OCI-LY7 (cell line): Measurements from ENCODE around the gene GRK6. TPM values are rescaled to one million over a fixed set of nuclear protein-coding genes. Genes with fewer than 3 reads are reported as not detected.

Source experiments
- BruUV-seq: library from RNA; stranded (reverse); fragments of 400-500 nt; replicated peaks from 2 replicates; lab custom pipeline; 2021; lab: Mats Ljungman, UMichigan
- CTCF ChIA-PET: fragments of 300-600 bp; sonication (Branson Sonifier 250); formaldehyde crosslinking; loops from one replicate; lab custom pipeline; 2022; ENCODE audit warnings: antibody characterized with exemption; ENCODE audit not compliant: unreplicated experiment; lab: Charles Lee
- POLR2A ChIA-PET: fragments of 300-600 bp; sonication (Branson Sonifier 250); formaldehyde crosslinking; loops from one replicate; lab custom pipeline; 2022; ENCODE audit warnings: antibody characterized with exemption; lab: Charles Lee
- DNase-seq: peaks from one replicate; pipeline ENCODE4 v3.0.0-alpha.2; 2015; ENCODE audit warnings: low spot score
- H2AFZ ChIP-seq: fragments of 200-600 bp; sonication (generic), shearing (Covaris generic); 2 replicates; pipeline ENCODE4 v1.6.1; 2014; ENCODE audit warnings: mild to moderate bottlenecking, antibody characterized with exemption, low read length, moderate library complexity
- H3K27ac ChIP-seq: fragments of 200-600 bp; sonication (generic); 2 replicates; pipeline ENCODE4 v1.5.1; 2014; ENCODE audit warnings: mixed run types, low read depth, mild to moderate bottlenecking, moderate library complexity, low read length, inconsistent platforms; ENCODE audit not compliant: poor library complexity, severe bottlenecking
- H3K36me3 ChIP-seq: fragments of 200-600 bp; sonication (generic); 2 replicates; pipeline ENCODE4 v1.6.1; 2014; ENCODE audit warnings: mild to moderate bottlenecking, antibody characterized with exemption, low read length, moderate library complexity, mixed read lengths; ENCODE audit not compliant: insufficient read depth
- H3K4me1 ChIP-seq: fragments of 200-600 bp; sonication (generic); 2 replicates; pipeline ENCODE4 v1.5.1; 2014; ENCODE audit warnings: mild to moderate bottlenecking, low read length; ENCODE audit not compliant: insufficient read depth, poor library complexity, severe bottlenecking
- H3K4me2 ChIP-seq: fragments of 200-600 bp; sonication (generic); 2 replicates; pipeline ENCODE4 v1.6.1; 2014; ENCODE audit warnings: mild to moderate bottlenecking, low read length
- H3K4me3 ChIP-seq: fragments of 200-600 bp; sonication (generic); 2 replicates; pipeline ENCODE4 v1.5.1; 2014; ENCODE audit warnings: mild to moderate bottlenecking, low read depth, low read length; ENCODE audit not compliant: poor library complexity, severe bottlenecking
- H3K79me2 ChIP-seq: fragments of 200-600 bp; sonication (generic); 2 replicates; pipeline ENCODE4 v1.6.1; 2016; ENCODE audit warnings: low read depth, mild to moderate bottlenecking, low read length, moderate library complexity, mixed read lengths; ENCODE audit not compliant: insufficient read depth
- H3K9me2 ChIP-seq: fragments of 200-600 bp; sonication (generic); 2 replicates; pipeline ENCODE4 v1.6.1; 2016; ENCODE audit warnings: mild to moderate bottlenecking, low read length, mixed read lengths; ENCODE audit not compliant: insufficient read depth
- H3K9me3 ChIP-seq: fragments of 200-600 bp; sonication (generic); 2 replicates; pipeline ENCODE4 v1.6.1; 2014; ENCODE audit warnings: mild to moderate bottlenecking, mixed run types, low read length, mixed read lengths
- H4K20me1 ChIP-seq: fragments of 200-600 bp; sonication (generic); 2 replicates; pipeline ENCODE4 v1.6.1; 2014; ENCODE audit warnings: mild to moderate bottlenecking, antibody characterized with exemption, low read length, moderate library complexity, mixed read lengths; ENCODE audit not compliant: insufficient read depth
- CTCF ChIP-seq: fragments of 200-600 bp; sonication (generic); conservative IDR thresholded peaks from 2 replicates; pipeline ENCODE4 v1.5.1; 2014; ENCODE audit warnings: mild to moderate bottlenecking, antibody characterized with exemption, low read length, moderate library complexity, mixed read lengths
- EZH2phosphoT487 ChIP-seq: fragments of 200-600 bp; sonication (generic); IDR thresholded peaks from 2 replicates; pipeline ENCODE4 v1.6.1; 2018; ENCODE audit warnings: low read depth, borderline replicate concordance, mild to moderate bottlenecking, mixed run types, antibody characterized with exemption, low read length, moderate library complexity, mixed read lengths
- intact Hi-C: fragments of 100-400 bp; cut with micrococcal nuclease; formaldehyde crosslinking; loops from one replicate; pipeline ENCODE4 v1.10.0; 2022; ENCODE audit not compliant: unreplicated experiment
- total RNA-seq, 2 experiments: library from RNA; depleted of rRNA in 1 of 2; stranded (reverse); fragments of >200 nt in 1 of 2; shearing (Covaris generic) in 1 of 2; gene quantifications; 2 replicates each; pipeline ENCODE4 v1.2.3, GENCODE V29; 2014 to 2022

The GRK6 gene
- total RNA-seq, 2 experiments from 2014 or later = 46.2 to 99.4 TPM

- Histone ChIP-seq H3K4me2 (peak overlapping the region; percentile 67), H3K79me2 (no peaks in the 10 kb centered on the region), H2AFZ (no peak overlapping the region), H3K36me3 (no peaks in the 10 kb centered on the region), H3K4me3 (no peak overlapping the region), H4K20me1 (no peaks in the 10 kb centered on the region), H3K27ac (peak overlapping the region; percentile 17), H3K9me2 (no peaks in the 10 kb centered on the region), H3K9me3 (no peaks in the 10 kb centered on the region), H3K4me1 (peaks cover 49% of the 10 kb centered on the region)
- POLR2A ChIA-PET = interaction anchor here (0.6 kb wide), 1 partner anchor 262 kb away, joined by 4 read pairs; no protein-coding TSS in a partner anchor
- DNase-seq = peak; percentile 75
- intact Hi-C loops = loop anchor here (5.0 kb wide), 1 partner anchor 275 kb away; no protein-coding TSS in a partner anchor
- TF ChIP-seq CTCF (no peak), EZH2phosphoT487 (no peak)
- BruUV-seq = no TSS peak
- CTCF ChIA-PET = interaction anchor here (0.7 to 1.2 kb wide), 2 partner anchors 9 to 77 kb away, joined by 3 to 4 read pairs; no protein-coding TSS in a partner anchor
Observed at GRCh38 chr5:177387405-177387804, 39.1 kb upstream of the GRK6 start.

GRCh38 chr5:177388521-177389052, 37.9 kb upstream of the GRK6 start:
- Histone ChIP-seq H3K9me3 (no peaks in the 10 kb centered on the region), H3K36me3 (no peaks in the 10 kb centered on the region), H2AFZ (peak overlapping the region; percentile 84; the same call in 1 of the 2 replicates), H3K4me3 (peak overlapping the region; percentile 22), H3K27ac (peak overlapping the region; percentile 72), H3K9me2 (no peaks in the 10 kb centered on the region), H4K20me1 (no peaks in the 10 kb centered on the region), H3K4me1 (peaks cover 60% of the 10 kb centered on the region), H3K79me2 (no peaks in the 10 kb centered on the region), H3K4me2 (peak overlapping the region; percentile 67)
- no TSS peak for BruUV-seq
- CTCF ChIA-PET = interaction anchor here (1.0 to 3.3 kb wide), 8 partner anchors 15 to 84 kb away, joined by 3 to 25 read pairs (median 5); no protein-coding TSS in a partner anchor
- TF ChIP-seq EZH2phosphoT487 (no peak), CTCF (no peak)
- DNase-seq = no peak
- POLR2A ChIA-PET = interaction anchor here (0.5 to 1.8 kb wide), 15 partner anchors 9 to 120 kb away, joined by 3 to 9 read pairs (median 4); partner anchors contain the start of genes LMAN2, PDLIM7, PRELID1 and RAB24
- intact Hi-C loops = loop anchor here (1.0 to 5.0 kb wide), 2 partner anchors 31 to 276 kb away; partner anchors contain the start of gene RGS14
